MM.1S (cell line): Measurements from ENCODE around the gene ITPR1.

Experiments
- DNase-seq: peaks from one replicate; pipeline ENCODE4 v3.0.0-alpha.2; 2015
- H2AFZ ChIP-seq: fragments of 300-600 bp; sonication (generic); 2 replicates; pipeline ENCODE4 v1.6.0; 2016; ENCODE audit warnings: antibody characterized with exemption, low read length
- H3F3A ChIP-seq: fragments of 300-600 bp; sonication (generic); 2 replicates; pipeline ENCODE4 v1.6.1; 2016; ENCODE audit warnings: mild to moderate bottlenecking, antibody characterized with exemption, low read length, moderate library complexity, mixed read lengths; ENCODE audit not compliant: insufficient read depth
- H3K27ac ChIP-seq: fragments of 300-600 bp; sonication (generic); 2 replicates; pipeline ENCODE4 v1.5.1; 2016; ENCODE audit warnings: mild to moderate bottlenecking, low read length
- H3K27me3 ChIP-seq: fragments of 300-600 bp; sonication (generic); replicated peaks from 2 replicates; pipeline ENCODE4 v1.6.0; 2016; ENCODE audit warnings: low read length; ENCODE audit not compliant: insufficient read depth
- H3K36me3 ChIP-seq: fragments of 300-600 bp; sonication (generic); replicated peaks from 2 replicates; pipeline ENCODE4 v1.6.1; 2016; ENCODE audit warnings: mild to moderate bottlenecking, low read length, mixed read lengths; ENCODE audit not compliant: insufficient read depth
- H3K4me1 ChIP-seq: fragments of 300-600 bp; sonication (generic); 2 replicates; pipeline ENCODE4 v1.6.1; 2016; ENCODE audit warnings: low read length, mixed read lengths
- H3K4me2 ChIP-seq: fragments of 300-600 bp; sonication (generic); 2 replicates; pipeline ENCODE4 v1.6.0; 2016; ENCODE audit warnings: low read depth, low read length
- H3K4me3 ChIP-seq: fragments of 300-600 bp; sonication (generic); 2 replicates; pipeline ENCODE4 v1.5.1; 2016; ENCODE audit warnings: low read length, mixed read lengths
- H3K79me2 ChIP-seq: fragments of 300-600 bp; sonication (generic); 2 replicates; pipeline ENCODE4 v1.6.1; 2016; ENCODE audit warnings: mixed run types, low read length, mixed read lengths
- H3K9ac ChIP-seq: fragments of 300-600 bp; sonication (generic); 2 replicates; pipeline ENCODE4 v1.6.1; 2016; ENCODE audit warnings: low read length, mixed read lengths
- H3K9me2 ChIP-seq: fragments of 300-600 bp; sonication (generic); replicated peaks from 2 replicates; pipeline ENCODE4 v1.6.1; 2016; ENCODE audit warnings: mild to moderate bottlenecking, low read length, mixed read lengths; ENCODE audit not compliant: insufficient read depth
- H3K9me3 ChIP-seq: fragments of 300-600 bp; sonication (generic); replicated peaks from 2 replicates; pipeline ENCODE4 v1.6.1; 2016; ENCODE audit warnings: mild to moderate bottlenecking, low read length, mixed read lengths; ENCODE audit not compliant: insufficient read depth
- H4K20me1 ChIP-seq: fragments of 300-600 bp; sonication (generic); 2 replicates; pipeline ENCODE4 v1.6.1; 2016; ENCODE audit warnings: mild to moderate bottlenecking, low read length, moderate library complexity, mixed read lengths; ENCODE audit not compliant: insufficient read depth
- CTCF ChIP-seq: fragments of 300-600 bp; sonication (generic); IDR thresholded peaks from 2 replicates; pipeline ENCODE4 v1.5.1; 2016; ENCODE audit warnings: antibody characterized with exemption, low read length, mixed read lengths
- EZH2 ChIP-seq: fragments of 300-600 bp; sonication (generic); optimal IDR thresholded peaks from 2 replicates; pipeline ENCODE3; 2017; ENCODE audit warnings: low read depth, mild to moderate bottlenecking, antibody characterized with exemption, low read length, mixed read lengths
- EZH2phosphoT487 ChIP-seq: fragments of 300-600 bp; sonication (generic); IDR thresholded peaks from 2 replicates; pipeline ENCODE4 v1.6.1; 2018; ENCODE audit warnings: antibody characterized with exemption, low read length

The ITPR1 gene

GRCh38 chr3:4710191-4710590, 217.0 kb downstream of the ITPR1 start:
- H3K27me3 ChIP-seq, result no peaks in the 10 kb centered on the region

GRCh38 chr3:4711680-4711992, 218.5 kb downstream of the ITPR1 start:
- DNase-seq, result no peak
- Histone ChIP-seq H3F3A (no peaks in the 10 kb centered on the region), H3K79me2 (no peaks in the 10 kb centered on the region), H4K20me1 (no peaks in the 10 kb centered on the region), H3K9ac (no peak overlapping the region), H3K4me3 (no peak overlapping the region), H3K27ac (no peak overlapping the region), H3K4me2 (no peak overlapping the region), H3K36me3 (no peaks in the 10 kb centered on the region), H2AFZ (no peak overlapping the region), H3K4me1 (no peaks in the 10 kb centered on the region), H3K9me3 (no peaks in the 10 kb centered on the region), H3K9me2 (no peaks in the 10 kb centered on the region), H3K27me3 (no peaks in the 10 kb centered on the region)
- TF ChIP-seq EZH2phosphoT487 (no peak), EZH2 (no peak), CTCF (no peak)

More at GRCh38 chr3:4710191-4710590, 217.0 kb downstream of the ITPR1 start:
- Histone ChIP-seq H3K4me2 (no peak overlapping the region), H3K36me3 (no peaks in the 10 kb centered on the region), H3F3A (no peaks in the 10 kb centered on the region), H3K79me2 (no peaks in the 10 kb centered on the region), H3K9me3 (no peaks in the 10 kb centered on the region), H4K20me1 (no peaks in the 10 kb centered on the region), H2AFZ (no peak overlapping the region), H3K27ac (no peak overlapping the region), H3K4me3 (no peak overlapping the region), H3K9ac (no peak overlapping the region), H3K4me1 (no peaks in the 10 kb centered on the region), H3K9me2 (no peaks in the 10 kb centered on the region)
- TF ChIP-seq EZH2phosphoT487, result no peak
- no peak for TF ChIP-seq CTCF
- DNase-seq, result no peak

DNA sequence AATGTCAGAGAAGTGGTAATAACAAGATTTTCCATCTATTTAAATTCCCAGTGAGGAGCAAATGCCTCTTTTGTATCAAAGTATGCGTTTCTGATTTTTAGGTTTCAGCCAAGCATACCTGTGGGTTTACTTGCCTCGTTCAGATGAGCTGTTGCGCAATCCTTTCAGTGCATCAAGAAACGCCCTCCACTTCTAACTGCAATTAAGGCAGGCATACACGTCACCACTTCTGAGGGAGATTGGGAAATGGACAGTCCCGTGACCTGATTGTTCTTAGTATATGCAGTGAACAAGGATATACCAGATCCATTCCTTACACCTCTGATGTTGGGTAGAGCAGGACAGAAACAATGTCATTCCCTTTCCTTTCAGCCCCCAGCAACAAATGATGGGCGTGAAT, 219.0 kb downstream of the ITPR1 start:
- Histone ChIP-seq H2AFZ (no peak overlapping the region), H3K4me1 (no peaks in the 10 kb centered on the region), H3K4me3 (no peak overlapping the region), H3F3A (no peaks in the 10 kb centered on the region), H3K79me2 (no peaks in the 10 kb centered on the region), H3K9me2 (no peaks in the 10 kb centered on the region), H3K9ac (no peak overlapping the region), H3K27me3 (no peaks in the 10 kb centered on the region), H4K20me1 (no peaks in the 10 kb centered on the region), H3K4me2 (no peak overlapping the region), H3K9me3 (no peaks in the 10 kb centered on the region), H3K36me3 (no peaks in the 10 kb centered on the region), H3K27ac (no peak overlapping the region)
- TF ChIP-seq EZH2phosphoT487, result no peak
- TF ChIP-seq CTCF, result no peak
- TF ChIP-seq EZH2, result no peak
- DNase-seq, result no peak

DNA sequence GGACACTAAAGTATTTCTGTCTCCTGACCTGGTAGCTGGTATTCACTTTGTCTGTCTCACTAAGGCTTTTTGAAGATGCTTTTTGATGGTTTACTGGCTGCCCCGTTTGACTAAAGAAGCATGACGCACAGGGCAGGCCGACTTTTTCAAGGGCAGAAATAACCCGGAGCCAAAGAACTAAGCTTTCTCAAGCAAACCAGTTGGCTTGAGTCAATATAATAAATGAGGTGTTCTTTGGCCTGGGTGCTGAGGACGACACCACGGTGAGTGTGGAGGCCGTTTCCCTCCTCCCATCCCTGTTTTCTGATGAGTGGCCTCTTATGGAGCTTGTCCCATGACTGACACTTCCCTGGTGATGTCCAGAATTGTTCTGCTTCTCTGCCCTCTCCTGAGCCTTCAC, 220.9 kb downstream of the ITPR1 start:
- Histone ChIP-seq H3K9me3 (no peaks in the 10 kb centered on the region), H3K4me3 (no peak overlapping the region), H3K79me2 (no peaks in the 10 kb centered on the region), H3K27me3 (no peaks in the 10 kb centered on the region), H3K36me3 (no peaks in the 10 kb centered on the region), H4K20me1 (no peaks in the 10 kb centered on the region), H2AFZ (no peak overlapping the region), H3K27ac (no peak overlapping the region), H3K9me2 (no peaks in the 10 kb centered on the region), H3K4me1 (no peaks in the 10 kb centered on the region), H3F3A (no peaks in the 10 kb centered on the region), H3K4me2 (no peak overlapping the region), H3K9ac (no peak overlapping the region)
- no peak for DNase-seq
- no peak for TF ChIP-seq EZH2phosphoT487
- no peak for TF ChIP-seq EZH2
- TF ChIP-seq CTCF, result no peak
